Activated gamma-delta T cell treated with anti-CD3 and anti-CD28 coated beads, Interleukin-2, amount 50 U/mL, for 16 hours (primary cell): ENCODE results near the gene KRTAP10-7.
"Not testable (repeated sequence)": the region's sequence is repeated elsewhere in the genome, so short reads cannot be mapped to it uniquely, and the experiment has no call there.

Experiments
- DNase-seq: peaks from one replicate; pipeline ENCODE4 v3.0.0-alpha.2; 2020; ENCODE audit warnings: low read depth

Gene KRTAP10-7, protein sequence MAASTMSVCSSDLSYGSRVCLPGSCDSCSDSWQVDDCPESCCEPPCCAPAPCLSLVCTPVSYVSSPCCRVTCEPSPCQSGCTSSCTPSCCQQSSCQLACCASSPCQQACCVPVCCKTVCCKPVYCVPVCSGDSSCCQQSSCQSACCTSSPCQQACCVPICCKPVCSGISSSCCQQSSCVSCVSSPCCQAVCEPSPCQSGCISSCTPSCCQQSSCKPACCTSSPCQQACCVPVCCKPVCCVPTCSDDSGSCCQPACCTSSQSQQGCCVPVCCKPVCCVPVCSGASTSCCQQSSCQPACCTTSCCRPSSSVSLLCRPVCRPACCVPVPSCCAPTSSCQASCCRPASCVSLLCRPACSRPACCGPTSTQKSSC

DNA sequence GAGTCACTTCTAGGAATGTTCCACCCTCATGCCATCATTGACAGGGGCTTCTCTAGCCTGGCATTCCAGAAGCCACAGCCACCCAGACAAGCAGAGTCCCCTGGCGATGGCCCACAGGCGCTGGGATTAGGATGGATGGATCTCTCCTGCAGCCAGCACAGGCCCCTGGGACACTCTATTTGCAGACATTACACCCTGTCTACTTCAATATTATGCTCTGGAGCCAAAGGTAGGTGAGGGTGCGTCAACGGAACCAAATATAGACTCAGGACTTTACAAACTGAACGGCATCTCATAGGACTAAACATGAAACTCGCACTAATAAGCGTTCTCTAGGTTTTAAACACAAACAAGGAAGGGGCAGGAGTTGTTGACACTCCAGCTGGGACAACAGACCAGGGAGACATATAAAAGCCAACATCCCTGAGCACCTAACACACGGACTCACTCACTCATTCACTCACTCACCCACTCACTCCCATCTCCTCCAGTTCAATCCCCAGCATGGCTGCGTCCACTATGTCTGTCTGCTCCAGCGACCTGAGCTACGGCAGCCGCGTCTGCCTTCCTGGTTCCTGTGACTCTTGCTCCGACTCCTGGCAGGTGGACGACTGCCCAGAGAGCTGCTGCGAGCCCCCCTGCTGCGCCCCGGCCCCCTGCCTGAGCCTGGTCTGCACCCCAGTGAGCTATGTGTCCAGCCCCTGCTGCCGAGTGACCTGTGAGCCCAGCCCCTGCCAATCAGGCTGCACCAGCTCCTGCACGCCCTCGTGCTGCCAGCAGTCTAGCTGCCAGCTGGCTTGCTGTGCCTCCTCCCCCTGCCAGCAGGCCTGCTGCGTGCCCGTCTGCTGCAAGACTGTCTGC is at the start of gene KRTAP10-7:
Gene KRTAP10-7 (plus strand): TSS at position 480 of the 861 bp plus-strand sequence. CDS start 25 bp downstream, at position 505.
- DNase-seq: not testable (repeated sequence)

DNA sequence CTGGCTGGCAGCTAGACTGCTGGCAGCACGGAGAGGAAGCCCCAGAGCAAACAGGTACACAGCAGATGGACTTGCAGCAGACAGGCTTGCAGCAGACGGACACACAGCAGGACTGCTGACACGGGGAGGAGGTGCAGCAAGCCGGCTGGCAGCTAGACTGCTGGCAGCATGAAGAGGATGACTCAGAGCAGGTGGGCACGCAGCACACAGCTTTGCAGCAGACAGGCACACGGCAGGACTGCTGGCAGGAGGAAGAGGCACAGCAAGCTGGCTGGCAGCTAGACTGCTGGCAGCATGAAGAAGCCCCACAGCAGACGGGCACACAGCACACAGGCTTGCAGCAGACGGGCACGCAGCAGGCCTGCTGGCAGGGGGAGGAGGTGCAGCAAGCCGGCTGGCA is 49.6 kb upstream of the KRTAP10-7 start:
- DNase-seq: no peak

DNA sequence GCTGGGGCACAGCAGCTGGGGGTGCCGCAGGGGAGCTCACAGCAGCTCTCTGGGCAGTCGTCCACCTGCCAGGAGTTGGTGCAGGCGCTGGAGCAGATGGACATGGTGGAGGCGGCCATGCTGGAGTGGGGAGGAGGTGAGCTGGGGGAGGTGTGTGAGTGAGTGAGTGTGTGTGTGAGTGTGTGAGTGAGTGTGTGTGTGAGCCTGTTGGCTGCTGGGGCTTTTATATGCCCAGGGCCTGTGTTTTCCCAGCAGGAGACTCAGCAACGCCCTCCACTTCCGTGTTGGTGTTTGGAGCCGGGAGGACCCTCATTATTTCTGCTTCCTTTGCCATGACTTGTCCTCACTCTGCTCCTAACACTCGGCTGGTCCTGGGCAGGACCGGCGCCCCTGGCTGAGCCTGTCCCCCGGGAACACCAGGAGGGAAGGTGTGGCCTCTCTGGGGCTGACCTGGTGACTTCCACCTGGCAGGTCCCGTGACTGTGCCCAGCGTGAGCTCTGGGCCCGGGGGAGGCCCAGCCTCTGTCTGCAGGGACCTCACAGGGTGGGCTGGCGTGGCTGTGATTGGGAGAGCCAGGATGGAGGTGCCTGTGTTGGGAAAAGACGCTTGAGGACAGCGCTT is 48.9 kb upstream of the KRTAP10-7 start, which contains the start of gene KRTAP10-2:
Gene KRTAP10-2 (minus strand): TSS at position 166 of the 622 bp plus-strand sequence. CDS start 47 bp downstream, at position 119.
- DNase-seq: no peak

DNA sequence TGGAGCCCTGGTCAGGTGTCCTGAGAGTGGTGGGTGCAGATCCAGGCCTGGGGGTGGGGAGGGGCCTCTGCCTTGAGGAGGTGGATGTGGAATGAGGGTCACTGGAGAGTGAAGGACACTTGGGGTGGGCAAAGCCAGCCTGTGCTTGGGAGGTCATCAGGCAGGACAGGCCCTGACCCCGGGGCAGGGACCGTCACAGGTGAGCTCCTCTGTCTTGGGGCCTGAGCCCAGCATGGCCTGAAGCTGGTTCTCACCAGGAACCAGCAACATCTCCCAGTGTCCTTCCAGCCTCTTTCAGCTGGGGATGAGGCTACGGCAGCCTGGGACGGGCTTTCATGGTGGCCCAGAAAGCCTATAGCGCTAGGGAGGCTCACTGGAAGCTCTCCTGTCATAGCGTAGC is 48.3 kb upstream of the KRTAP10-7 start:
- DNase-seq: no peak

DNA sequence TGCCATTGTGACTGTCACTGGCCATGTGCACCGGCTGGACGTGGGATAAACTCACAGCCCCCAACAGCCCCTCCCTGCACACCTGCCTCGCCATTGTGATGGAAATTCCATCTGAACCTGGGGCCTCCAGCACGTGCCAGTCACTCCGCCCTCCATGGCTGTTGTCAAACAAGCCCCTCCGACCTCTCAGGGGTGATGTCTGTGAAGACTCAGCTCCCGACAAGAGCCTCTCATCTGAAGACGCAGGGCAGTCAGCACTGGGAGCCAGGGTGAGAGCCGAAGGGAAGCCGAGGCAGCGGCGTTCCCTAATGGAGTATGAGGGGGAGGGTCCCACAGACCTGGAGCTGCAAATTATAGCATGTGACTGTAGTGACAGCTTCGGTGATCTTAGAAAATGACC is 47.7 kb upstream of the KRTAP10-7 start:
- DNase-seq: no peak

DNA sequence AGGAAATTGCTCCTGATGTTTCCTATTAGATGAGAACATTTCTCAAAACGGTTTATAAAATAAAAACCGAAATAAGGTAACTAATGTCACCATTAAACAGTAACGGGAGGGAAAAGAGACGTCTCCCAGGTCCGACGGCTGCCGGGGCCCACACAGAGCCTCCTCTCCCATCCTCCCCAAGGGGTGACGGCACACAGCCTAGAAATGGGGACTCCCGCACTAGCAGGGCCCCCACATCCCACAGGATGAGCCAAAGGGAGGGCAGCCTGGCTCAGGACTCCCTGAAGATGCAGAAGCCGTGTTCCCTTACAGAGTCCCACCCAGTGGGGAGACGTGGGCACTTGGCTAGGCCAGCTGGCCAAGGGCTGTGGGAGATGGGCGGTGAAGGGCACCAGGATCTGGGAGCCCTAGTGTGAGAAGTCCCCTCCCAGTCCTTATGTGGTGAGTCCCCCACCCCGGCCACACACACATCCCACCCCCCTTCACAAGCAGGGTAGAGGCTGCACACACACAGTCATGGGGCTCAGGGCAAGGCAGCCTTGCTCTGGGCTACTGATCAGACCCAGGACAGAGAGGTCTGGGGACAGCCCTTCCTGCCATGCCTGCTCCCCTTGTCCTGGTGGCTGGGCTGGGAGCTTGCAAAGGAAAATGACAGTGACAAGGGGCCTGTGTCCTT is 45.1 kb upstream of the KRTAP10-7 start:
- DNase-seq: no peak

DNA sequence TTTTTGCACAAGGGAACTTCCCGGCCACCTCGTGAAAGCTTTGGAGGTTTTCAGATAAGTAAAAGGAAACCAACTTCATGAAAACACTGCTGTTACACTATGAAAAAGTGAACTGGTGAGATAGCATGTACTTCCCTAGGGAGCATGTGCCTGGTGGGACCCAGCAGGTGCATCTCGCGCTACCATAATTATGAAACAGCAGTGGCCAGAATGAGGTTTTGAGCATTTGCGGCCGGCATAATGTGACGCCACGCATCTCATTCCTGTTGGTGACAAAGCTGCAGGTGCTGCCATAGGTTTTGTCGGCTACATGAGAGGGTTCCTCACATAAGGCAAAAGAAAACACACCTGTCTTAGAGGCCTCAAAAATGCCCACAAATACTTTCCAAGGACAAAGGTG is 43.5 kb upstream of the KRTAP10-7 start:
- no peak for DNase-seq

DNA sequence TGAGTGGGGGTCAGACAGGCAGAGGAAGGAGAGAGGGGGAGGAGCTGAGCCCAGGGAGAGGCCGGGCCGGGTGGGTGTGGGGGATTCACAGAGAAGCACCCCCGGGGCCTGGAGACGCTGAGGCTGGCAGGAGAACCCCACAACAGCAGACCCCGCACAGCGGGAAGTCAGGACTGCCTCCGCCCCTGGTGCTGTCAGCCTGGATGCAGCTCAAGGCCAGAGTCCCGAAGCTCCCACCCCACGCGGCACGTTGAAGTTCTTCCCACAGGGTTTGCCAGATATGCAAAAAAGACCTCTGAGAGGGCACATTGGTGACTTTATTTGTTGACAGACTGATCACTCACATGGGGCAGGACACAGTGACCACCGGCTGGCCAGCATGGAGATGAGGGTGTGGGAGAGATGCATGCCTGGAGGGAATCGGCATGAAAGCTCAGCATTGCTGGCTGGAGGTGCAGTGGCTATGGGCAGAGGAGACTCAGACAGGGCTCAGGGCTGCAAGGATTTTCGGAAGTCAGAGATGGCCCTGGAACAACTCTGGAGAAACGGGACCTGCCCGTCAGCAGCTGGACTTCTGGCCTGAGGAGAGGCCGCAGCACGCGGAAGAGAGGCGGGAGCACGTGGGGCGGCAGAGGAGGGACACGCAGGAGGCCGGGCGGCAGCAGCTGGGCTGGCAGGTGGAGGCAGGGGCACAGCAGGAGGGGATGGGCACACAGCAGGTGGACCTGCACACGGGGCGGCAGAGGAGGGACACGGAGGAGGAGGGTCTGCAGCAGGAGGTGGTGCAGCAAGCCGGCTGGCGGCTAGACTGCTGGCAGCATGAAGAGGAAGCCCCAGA is 42.7 kb upstream of the KRTAP10-7 start:
- DNase-seq: no peak

DNA sequence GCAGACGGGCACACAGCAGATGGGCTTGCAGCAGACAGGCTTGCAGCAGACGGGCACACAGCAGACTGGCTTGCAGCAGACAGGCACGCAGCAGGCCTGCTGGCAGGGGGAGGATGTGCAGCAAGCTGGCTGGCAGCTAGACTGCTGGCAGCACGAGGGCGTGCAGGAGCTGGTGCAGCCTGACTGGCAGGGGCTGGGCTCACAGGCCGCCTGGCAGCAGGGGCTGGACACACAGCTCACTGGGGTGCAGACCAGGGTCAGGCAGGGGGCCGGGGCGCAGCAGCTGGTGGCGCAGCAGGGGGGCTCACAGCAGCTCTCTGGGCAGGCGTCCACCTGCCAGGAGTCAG is 42.1 kb upstream of the KRTAP10-7 start:
- DNase-seq: not testable (repeated sequence)

DNA sequence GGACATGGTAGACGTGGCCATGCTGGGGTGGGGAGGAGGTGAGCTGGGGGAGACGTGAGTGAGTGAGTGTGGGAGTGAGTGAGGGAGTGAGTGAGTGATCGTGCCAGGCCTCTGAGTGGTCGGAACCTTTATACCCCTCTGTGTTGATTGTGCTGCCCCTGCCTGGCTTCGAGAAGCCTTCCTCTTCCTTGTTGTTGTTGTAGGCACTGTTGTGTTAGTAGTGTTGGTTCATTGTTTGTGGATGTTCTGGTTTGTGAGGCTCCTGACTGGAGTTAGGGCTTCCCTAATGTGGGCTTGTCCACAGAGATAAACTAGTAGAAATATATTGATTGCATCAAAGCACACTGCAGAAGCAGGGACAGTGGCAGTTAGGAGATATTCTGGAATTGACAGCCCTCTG is 41.7 kb upstream of the KRTAP10-7 start, which contains the start of gene KRTAP10-3:
Gene KRTAP10-3 (minus strand): TSS at position 101 of the 400 bp plus-strand sequence. CDS start 80 bp downstream, at position 21.
- no peak for DNase-seq

DNA sequence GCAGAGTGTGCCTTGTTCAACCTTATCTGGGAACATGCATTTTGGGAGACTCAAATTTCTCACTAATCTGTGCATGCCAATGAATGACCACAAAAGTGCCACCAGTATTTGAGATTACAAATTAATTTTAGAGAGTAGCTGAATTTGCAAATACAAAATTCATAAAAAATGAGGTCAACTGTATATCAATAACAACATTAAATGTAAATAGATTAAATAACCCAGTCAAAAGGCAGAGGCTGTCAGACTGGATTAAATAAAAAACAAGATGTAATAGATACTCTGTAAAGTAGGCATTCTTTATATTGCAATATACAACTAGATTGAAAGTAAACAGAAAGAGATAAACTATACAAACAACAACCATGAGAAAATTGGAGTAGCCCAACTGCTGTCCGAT is 36.3 kb upstream of the KRTAP10-7 start:
- DNase-seq: no peak

DNA sequence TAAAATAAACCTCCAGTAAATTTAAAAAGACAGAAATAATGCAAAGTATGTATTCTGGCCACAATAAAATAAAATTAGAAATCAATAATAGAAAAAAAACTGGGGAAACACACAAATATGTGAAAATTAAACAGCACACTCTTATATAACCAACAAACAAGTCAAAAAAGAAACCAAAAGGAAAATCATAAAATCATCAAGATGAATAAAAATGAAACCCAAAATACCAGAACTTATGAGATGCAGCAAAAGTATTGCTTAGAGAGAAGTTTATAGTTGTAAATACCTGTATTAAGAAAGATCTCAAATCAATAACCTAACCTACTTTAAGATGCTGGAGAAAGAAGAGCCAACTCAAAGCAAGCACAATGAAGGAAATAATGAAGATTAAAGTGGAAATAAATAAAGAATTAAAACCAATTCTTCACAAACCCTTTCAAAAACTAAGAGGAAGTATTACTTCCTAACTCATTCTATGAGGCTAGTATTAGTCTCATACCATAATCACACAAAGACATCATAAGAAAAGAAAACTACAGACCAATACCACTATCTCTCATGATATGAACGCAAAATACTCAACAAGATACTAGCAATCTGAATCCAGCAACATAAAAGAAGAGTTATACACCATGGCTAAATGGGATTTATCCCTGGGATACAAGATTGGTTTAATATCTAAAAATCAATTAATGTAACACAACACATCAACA is 35.4 kb upstream of the KRTAP10-7 start:
- DNase-seq: no peak

DNA sequence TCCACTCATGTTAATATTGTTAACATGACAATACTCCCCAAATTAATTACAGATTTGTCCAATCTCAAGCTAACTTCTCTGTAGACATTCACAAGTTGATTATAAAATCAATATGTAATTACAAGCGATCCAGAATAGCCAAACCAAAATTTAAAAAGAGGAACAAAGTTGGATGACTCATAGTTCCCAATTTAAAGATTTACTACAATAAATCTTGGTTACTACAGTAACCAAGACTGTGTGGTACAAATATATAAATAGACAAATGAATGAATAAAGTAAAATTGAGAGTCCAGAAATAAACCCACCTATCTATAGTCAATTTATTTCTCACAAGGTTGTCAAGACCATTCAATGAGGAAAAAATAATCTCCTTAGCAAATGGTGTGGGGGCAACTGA is 34.0 kb upstream of the KRTAP10-7 start:
- no peak for DNase-seq

DNA sequence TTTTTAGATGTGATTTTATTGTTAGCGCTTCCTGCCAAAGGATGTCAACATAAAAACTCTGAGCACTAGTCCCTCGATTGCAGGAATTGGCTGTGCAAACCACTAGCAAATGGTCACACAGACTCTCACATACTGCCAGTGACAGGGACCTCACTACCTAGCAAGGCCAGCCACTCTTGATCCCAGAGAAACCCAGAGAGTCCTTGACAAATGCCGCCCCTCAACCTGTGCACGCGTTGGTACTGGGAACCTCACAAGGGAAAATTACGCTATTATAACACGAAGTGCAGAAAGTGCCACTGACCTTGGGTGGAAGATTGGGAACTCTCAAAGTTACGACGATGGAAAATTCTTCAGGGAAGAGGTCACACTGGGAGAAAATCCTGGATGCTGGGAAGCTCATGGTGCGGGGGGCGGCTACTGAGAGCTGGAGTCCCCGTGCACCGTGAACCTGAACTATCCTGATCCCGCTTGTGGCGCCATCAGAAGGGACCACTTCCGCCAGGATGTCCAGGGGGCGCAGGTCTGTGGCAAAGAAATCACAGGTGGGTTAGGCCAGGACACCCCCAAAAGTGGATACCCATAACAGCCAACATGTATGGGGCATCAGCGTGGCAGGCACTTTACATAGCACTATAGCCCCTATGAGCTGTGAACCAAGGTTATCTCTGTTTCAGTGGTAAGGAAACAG is 32.8 kb upstream of the KRTAP10-7 start:
- no peak for DNase-seq

DNA sequence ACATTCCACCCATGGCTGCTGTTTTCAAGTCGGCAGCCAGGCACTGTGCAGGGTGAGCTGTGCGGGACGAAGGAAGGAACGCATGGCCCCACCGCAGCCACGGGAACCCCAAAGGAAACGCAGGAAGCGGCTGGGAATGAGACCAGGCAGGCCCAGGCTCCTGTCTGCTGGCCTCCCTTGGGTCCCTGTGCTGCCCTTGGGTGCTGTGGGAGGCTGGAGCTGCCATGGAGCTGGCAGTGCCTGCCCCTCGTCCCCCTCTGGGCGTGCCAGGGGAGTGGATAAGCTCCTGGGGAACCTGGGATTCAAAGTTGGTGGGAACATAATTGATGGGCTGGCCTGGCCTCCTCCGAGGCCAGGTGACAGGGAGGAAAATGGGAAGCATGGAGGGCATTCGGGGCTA is 32.1 kb upstream of the KRTAP10-7 start:
- DNase-seq: no peak

DNA sequence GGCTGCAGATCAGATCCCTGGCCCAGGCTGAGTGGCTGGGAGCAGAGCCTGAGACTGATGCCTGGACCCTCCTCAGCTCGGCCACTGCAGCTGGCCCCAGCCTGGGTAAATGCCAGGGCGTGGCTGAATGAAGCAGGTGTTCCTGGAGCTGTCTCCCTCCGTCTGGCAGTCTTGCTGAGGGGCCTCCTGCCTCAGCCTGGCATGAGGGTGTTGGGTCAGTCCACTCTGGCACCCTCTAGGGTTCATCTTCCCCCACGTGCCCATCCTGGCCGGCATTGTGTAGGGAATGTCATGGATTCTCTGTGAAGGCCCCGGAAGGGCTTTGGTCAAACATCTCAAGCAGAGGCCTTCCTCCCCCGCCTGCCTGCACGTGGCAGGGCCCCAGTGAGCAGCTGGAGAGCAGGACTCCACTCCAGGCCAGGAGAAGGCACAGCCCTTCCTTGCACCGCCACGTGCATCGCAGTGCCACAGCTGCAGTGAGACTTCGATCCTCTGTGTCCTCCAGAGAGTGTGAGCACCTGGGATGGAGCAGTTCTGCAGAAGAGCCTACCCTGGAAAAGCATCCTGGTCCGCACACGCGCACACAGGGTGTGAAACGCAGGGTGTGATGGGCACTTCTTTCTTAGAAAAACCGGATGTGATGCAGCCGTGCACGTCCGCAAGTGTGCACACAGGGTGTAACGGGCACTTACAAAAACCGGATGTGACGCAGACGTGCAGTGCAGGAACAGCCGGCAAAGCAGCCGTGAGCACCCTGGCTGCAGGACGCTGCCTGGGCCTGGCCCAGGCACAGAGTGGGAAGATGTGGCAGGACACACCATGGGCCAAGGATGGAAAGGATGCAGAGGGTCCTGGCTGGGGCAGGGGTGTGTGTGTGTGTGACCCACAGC is 31.5 kb upstream of the KRTAP10-7 start:
- no peak for DNase-seq

DNA sequence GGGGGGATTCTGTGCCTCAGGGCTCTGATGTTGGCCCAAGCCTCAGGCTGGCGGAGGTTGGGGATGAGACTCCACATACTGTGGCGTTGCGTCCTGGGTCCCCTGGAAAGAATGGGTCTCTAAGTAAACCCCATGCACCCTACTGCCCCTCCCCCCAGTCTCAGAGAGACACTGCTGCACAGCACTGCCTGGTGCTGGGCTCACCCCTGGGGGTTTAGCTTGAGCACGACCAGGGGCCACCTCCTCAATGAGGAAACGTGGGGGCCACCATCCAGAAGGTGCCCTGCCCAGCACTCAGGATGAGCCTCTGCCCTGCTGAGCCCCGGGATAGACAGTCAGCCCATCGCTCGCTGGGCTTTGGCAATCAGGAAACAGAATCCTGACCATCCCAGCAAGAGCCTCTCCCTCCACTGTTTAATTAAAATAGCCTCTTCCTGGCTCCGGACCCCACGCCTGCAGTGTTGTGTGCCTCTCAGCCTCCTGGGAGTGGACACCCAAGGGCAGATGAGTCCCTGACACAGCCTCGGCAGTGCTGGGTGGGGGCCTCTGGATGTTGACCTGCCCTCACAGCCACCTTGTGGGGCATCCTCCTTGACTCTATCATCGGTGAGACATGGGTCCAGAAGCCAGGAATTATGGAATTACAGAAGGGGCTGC is 30.4 kb upstream of the KRTAP10-7 start:
- no peak for DNase-seq

DNA sequence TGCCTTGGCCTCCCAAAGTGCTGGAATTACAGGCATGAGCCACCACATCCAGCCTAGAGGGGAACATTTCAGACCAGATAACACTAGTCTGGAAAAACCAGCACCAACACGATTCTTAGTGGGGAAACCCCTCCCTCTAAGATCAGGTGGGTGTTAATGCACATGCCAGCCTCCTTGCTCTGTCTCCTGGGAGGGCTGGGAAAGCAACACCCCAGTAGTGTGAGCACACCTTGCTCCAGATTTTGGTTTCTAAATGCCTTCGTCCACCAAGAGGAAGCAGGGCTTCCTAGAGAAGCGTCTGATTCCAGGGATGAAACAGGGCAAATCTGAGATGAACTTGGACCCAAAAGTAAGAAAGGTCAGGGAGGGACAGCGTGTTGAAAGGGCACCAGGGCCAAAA is 29.1 kb upstream of the KRTAP10-7 start:
- no peak for DNase-seq
